ENCODE results near the gene TPP1.

TPP1 gene

DNA sequence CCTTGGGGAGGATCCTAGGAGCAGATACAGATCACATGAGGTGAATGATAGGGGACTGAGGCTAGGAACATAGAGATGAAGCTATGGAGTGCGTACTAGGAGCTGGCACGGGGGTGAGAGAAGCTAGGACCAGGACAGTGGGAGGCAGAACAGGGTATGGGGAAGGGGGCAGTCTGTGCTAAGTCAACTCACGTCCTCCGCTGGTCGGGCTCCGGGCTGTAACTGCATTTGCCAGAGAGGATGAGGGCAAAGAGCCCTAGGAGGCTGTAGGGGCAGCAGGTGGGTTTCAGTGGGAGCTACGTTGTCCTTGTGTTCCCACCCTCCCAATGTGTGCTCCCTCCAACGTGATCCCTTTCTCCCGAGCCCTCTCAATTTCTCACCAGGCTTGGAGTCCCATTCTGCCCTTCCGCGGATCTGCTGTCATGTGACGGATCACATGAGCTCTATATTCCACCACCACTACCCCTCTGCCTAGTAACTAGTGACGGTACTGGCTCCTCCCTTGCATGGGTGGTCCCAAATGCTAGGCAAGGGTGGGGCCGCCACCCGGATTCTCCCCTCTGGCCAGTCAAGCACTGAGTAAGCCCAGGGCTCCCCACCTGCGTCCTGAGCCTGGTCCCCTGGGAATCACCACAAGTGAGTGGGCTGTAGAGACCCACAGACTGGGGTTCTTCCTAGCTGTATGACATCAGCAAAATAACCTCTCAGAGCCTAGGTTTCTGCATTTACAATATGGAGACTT lies at the start of gene TPP1:
TPP1 (minus strand) TSS at position 419 of the 742 bp plus-strand sequence; CDS start at position 397, 22 bp downstream.
- Histone ChIP-seq H3K4me1 (ENCODE audit: low read depth, poor library complexity, severe bottlenecking) (peaks cover 10% of the 10 kb centered on the region), H3K27me3 (ENCODE audit: insufficient read depth, low read depth) (no peaks in the 10 kb centered on the region), H3K27ac (no peak within 1 kb of the TSS; the same call in 1 of the 2 replicates), H3K9ac (peak within 1 kb of the TSS; percentile 52; the same call in 1 of the 2 replicates), H3K79me2 (ENCODE audit: insufficient read depth, low read depth) (no peaks in the 10 kb centered on the region), H2AFZ (ENCODE audit: low read depth) (peak within 1 kb of the TSS; percentile 62), H3K4me3 (IDR thresholded peaks at IDR 0.05; ENCODE audit: insufficient read depth, low read depth, low read length) (peak within 1 kb of the TSS; percentile 26), H3K4me2 (peak within 1 kb of the TSS; percentile 85), H3K36me3 (ENCODE audit: insufficient read depth) (no peaks in the 10 kb centered on the region), H4K20me1 (ENCODE audit: insufficient read depth) (no peaks in the 10 kb centered on the region)
- TF ChIP-seq, protein P1, sequence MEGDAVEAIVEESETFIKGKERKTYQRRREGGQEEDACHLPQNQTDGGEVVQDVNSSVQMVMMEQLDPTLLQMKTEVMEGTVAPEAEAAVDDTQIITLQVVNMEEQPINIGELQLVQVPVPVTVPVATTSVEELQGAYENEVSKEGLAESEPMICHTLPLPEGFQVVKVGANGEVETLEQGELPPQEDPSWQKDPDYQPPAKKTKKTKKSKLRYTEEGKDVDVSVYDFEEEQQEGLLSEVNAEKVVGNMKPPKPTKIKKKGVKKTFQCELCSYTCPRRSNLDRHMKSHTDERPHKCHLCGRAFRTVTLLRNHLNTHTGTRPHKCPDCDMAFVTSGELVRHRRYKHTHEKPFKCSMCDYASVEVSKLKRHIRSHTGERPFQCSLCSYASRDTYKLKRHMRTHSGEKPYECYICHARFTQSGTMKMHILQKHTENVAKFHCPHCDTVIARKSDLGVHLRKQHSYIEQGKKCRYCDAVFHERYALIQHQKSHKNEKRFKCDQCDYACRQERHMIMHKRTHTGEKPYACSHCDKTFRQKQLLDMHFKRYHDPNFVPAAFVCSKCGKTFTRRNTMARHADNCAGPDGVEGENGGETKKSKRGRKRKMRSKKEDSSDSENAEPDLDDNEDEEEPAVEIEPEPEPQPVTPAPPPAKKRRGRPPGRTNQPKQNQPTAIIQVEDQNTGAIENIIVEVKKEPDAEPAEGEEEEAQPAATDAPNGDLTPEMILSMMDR (conservative IDR thresholded peaks at IDR 0.05; ENCODE audit: low read depth, low read length): no peak

GRCh38 chr11:6667733-6668374 lies 48.6 kb upstream of the TPP1 start:
- Histone ChIP-seq H3K4me3 (IDR thresholded peaks at IDR 0.05; ENCODE audit: insufficient read depth, low read depth, low read length) (no peak overlapping the region), H2AFZ (ENCODE audit: low read depth) (no peak overlapping the region), H3K79me2 (ENCODE audit: insufficient read depth, low read depth) (no peaks in the 10 kb centered on the region), H3K4me2 (no peak overlapping the region), H4K20me1 (ENCODE audit: insufficient read depth) (no peaks in the 10 kb centered on the region), H3K9ac (no peak overlapping the region), H3K27me3 (ENCODE audit: insufficient read depth, low read depth) (no peaks in the 10 kb centered on the region), H3K27ac (no peak overlapping the region), H3K36me3 (ENCODE audit: insufficient read depth) (no peaks in the 10 kb centered on the region), H3K4me1 (ENCODE audit: low read depth, poor library complexity, severe bottlenecking) (no peaks in the 10 kb centered on the region)
- TF ChIP-seq, protein P1 (conservative IDR thresholded peaks at IDR 0.05; ENCODE audit: low read depth, low read length): peak; percentile 57

DNA sequence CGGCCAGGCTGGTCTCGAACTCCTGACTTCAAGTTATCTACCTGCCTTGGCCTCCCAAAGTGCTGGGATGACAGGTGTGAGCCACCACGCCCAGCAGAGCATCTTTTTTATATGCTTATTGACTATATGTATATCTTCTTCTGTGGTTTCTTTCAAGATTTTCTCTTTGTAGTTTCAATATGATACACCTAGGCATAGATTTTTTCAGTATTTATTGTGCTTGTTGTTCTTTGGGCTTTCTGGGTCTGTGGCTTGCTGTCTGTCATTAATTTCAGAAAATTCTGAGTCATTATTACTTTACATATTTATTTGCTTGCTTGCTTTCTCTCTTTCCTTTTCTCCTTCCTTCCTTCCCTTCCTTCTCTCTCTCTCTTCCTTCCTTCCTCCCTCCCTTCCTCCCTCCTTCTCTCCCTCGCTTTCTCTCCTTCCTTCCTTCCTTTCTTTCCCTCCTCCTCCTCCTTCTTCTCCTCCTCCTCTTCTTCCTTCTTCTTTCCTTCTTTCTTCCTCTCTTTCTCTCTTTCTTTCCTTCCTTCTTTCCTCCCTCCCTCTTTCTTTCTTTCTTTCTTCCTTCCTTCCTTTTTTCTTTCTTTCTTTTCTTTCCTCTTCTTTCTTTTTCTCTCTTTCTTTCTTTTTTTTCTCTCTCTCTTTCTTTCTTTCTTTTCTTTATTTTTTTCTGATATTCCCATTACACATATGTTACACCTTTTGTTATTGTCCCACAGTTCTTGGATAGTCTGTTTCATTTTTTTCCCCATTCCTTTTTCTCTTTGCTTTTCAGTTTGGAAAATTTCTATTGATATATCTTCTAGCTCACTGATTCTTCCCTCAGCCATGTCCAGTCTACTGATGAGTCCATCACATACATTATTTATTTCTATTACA lies 47.3 kb upstream of the TPP1 start:
- Histone ChIP-seq H4K20me1 (ENCODE audit: insufficient read depth) (no peaks in the 10 kb centered on the region), H3K27me3 (ENCODE audit: insufficient read depth, low read depth) (no peaks in the 10 kb centered on the region), H3K9ac (no peak overlapping the region), H3K79me2 (ENCODE audit: insufficient read depth, low read depth) (no peaks in the 10 kb centered on the region), H3K27ac (no peak overlapping the region), H2AFZ (ENCODE audit: low read depth) (no peak overlapping the region), H3K4me3 (IDR thresholded peaks at IDR 0.05; ENCODE audit: insufficient read depth, low read depth, low read length) (no peak overlapping the region), H3K36me3 (ENCODE audit: insufficient read depth) (no peaks in the 10 kb centered on the region), H3K4me1 (ENCODE audit: low read depth, poor library complexity, severe bottlenecking) (no peaks in the 10 kb centered on the region), H3K4me2 (no peak overlapping the region)
- TF ChIP-seq, protein P1 (conservative IDR thresholded peaks at IDR 0.05; ENCODE audit: low read depth, low read length): no peak

- Histone ChIP-seq H3K36me3 (ENCODE audit: insufficient read depth) (no peaks in the 10 kb centered on the region), H3K27ac (no peak overlapping the region)
- TF ChIP-seq, protein P1 (conservative IDR thresholded peaks at IDR 0.05; ENCODE audit: low read depth, low read length): no peak
These were observed 45.3 kb upstream of the TPP1 start for GRCh38 chr11:6664551-6664950.

More at GRCh38 chr11:6664551-6664950, 45.3 kb upstream of the TPP1 start:
- Histone ChIP-seq H3K27me3 (ENCODE audit: insufficient read depth, low read depth) (no peaks in the 10 kb centered on the region), H2AFZ (ENCODE audit: low read depth) (no peak overlapping the region), H3K4me3 (IDR thresholded peaks at IDR 0.05; ENCODE audit: insufficient read depth, low read depth, low read length) (no peak overlapping the region), H3K9ac (no peak overlapping the region), H3K79me2 (ENCODE audit: insufficient read depth, low read depth) (no peaks in the 10 kb centered on the region), H4K20me1 (ENCODE audit: insufficient read depth) (no peaks in the 10 kb centered on the region), H3K4me1 (ENCODE audit: low read depth, poor library complexity, severe bottlenecking) (no peaks in the 10 kb centered on the region), H3K4me2 (no peak overlapping the region)
